Measurements from ENCODE around the gene OSTC.
"Not testable (repeated sequence)": the region's sequence is repeated elsewhere in the genome, so short reads cannot be mapped to it uniquely, and the experiment has no call there.

Gene OSTC

DNA sequence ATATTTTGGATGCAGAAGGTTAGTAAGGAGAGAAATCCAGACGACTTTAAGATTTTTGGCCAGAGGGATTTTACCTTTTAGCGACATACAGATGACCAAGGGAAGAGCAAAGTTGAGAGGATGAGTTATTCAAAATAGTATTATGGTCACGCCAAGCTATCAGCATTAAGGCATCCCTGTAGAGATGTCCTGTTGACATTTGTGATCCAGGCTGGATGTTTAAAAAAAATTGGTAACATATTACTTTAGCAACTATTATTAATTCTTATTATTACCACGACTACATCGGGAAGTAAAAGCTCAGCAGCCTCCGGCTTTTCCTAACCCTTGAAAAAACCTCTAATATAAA, 562 bp upstream of the OSTC start:
- DNase-seq = no peak

DNA sequence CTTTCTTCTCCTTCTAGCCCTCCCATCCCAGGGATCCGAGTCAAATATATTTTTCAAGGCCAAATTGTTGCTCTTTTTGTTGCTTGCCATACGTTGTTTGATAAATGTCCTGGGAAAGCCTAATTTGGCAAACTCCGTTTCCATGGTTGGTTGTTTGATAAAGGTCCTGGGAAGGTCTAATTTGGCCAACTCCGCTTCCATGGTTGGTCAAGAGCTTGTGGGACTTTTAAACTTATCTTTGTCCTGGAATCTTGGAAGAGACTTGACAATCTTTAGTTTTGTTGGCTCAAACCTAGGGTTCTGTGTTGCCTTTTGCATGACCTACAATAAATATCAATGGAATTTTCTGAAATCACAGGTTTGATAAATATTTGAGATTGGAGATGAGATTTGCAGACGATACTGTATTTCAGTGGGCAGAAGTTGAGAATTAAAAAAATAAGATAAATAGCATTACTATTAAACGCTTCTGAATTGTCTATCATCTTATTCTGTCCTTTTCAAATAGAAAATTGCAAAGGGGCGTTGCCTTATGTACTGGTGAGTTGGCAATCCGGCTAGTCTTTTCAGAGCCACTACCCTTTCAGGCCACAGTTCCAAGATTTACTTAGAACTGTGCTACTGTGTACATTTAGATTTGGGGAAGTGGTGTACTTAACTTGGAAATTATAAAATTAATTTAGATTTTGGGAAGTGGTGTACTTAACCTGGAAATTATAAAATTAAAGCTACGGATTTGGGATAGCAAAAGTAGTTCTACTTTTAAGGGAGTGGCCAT, 804 bp downstream of the OSTC start:
- no peak for DNase-seq

DNA sequence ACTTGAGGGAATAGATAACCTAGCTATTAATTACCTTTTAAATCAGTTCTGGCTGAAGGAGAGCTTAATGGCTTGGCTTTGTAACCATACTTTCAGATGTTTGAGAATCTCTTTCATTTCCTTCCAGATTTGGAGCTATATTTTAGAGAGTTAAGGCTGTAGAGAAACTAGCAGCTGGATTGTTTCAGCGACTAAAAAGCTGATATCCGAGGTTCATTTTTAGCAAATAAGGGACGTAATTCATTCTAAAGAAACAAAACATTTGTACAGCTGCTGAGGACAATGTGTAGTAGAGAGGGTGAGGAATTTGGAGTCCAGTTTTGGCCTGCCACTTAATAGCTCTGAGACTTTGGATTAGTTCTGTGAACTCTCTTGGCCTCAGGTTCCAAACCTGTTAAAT, 12.2 kb downstream of the OSTC start:
- no peak for DNase-seq

DNA sequence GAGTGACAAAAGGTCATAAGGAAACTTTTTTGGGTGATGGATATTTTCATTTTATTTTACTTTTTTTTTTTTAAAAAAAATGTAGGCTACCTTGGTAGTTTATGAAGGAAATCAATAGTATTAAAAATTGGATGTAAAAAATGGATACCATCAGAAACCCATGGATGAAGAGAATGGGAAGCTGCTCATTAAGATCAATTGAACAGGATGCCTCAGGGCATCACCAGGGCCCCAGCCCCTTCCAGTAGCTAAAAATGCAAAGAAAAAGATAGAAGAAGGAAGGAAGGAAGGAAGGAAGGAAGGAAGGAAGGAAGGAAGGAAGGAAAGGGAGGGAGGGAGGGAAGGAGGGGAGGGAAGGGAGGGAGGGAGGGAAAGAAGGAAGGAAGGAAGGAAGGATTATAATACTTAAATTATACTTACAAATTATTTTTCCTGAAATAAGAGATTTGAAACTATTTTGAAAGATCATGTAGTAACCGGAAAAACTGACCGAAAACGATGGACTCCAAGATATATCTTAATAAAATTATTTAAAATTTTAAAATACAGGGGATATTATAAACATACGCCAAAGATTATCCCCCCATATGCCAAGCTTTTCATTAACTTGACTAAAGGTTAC, 24.1 kb downstream of the OSTC start:
- no peak for DNase-seq

DNA sequence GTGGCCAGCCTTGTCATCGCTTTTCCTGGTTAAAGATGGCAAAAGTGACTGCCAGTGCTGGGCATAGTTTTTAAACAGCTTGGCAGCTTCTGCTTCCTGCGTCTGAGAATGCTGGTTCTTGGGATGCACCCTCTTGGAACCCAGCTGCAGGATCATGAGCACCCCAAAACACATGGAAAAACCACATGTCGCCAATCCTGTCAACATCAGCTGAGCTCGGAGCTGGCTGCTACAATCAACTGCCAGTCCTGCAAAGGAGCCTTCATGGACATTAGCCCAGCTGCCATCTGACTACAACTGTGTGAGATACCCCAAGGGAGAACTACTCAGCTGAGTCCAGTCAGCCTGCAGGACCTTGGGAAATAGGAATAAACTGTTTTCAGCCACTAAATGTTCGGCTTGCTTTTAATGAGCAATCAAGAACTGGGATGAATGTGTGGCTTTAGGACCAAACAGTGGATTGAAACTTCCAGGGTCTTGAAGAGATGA, 31.0 kb downstream of the OSTC start:
- no peak for DNase-seq

DNA sequence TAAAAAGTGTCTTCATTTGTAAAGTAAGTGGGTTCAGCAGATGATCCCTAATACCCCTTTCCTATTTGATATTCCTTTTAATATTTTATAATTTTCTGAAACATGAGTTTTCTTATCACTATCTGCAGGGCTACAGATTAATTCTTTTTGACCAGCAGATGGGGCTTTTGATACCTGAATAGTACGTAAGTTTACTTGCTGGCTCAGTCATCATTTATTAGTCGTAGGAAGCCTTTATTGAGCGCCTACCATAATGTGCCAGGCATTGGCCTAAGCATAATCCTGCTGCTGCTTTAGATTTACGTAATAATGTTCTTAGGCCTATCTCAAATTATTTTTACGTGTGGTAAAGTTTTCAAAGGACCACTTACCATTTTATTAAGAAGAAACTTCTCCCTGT, 33.1 kb downstream of the OSTC start:
- DNase-seq = no peak

DNA sequence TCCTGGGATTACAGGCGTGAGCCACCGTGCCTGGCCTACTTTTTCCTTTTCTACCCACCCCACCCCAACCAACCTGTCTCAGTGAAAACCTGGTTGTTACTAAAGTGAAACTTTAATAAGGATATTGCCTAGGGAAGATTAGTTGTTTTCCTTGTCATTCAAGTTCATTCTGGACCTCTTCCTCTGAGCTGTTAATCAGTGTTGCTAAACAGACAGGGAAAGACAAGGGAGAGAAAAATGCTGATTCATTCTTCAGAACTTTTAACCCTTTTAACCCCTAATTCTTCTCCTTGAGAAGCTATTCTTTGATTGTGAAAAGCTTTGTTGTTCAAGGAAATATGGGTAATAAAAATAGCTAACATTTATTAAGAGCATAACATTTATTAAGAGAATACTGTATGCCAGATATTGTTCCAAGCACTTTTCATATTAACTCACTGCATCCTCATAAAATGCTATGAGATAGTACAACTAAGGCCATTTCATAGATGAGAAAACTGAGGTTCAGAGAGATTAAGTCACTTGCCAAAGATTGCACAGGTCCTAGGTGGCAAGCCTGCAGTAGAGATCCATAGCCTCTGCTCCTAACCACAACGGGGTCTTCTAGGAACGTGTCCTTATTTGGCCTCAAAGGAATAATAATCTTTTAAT, 34.8 kb downstream of the OSTC start:
- no peak for DNase-seq

DNA sequence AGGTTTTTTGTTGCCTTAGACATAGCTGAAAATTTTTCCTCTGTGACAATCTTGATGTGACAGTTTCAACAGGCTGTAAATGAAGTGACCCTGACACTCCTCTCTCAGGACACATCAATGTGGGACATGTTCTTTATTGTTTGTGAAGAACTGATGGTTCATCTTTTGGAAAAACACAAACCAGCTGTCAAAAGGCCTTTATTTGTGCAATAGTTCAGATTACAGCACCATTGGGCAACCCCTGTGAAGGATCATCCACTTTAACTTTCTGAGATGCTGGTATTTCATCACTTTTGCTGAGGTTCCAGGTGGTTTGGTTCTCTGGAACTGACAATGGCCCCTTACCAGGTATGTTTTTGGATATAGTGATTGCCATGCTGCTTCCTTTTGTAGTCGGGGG, 40.3 kb downstream of the OSTC start:
- no peak for DNase-seq

DNA sequence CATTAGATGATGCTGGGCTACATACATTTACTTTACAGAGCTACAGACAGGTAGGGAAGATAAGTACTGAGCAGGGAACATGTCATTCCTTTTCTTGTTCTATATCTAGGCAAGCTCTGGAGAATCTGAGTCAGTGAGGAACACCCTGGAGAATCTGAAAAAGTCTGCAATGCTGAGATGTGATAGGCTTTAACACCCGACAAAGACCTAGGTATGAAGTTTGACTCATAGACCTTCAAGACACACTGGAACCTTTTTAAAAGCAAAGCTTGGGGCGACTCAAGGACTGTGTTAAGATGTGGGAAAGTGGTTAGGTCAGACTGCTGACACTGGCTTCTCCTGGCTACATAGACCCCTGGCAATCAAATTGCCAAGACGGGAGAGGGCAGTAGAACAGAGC, 42.8 kb downstream of the OSTC start:
- no peak for DNase-seq

DNA sequence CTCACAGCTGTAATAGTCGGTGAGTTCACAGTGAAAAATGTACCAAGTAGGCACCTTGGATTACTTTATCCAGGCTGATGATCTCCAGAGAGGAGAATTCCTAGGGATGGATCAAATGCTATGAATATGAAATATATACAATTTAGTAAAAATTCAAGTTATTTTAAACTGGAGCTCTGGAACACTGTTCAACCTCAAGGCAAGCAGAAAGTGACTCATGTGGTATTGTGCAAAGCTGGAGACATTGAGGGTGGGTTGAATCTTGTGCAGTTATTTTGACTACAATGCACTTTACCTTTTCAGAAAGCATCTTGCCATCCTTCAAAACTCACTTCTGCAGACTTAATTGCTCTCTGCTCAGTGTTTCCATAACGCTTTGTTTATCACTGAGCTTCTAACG, 43.4 kb downstream of the OSTC start:
- no peak for DNase-seq

DNA sequence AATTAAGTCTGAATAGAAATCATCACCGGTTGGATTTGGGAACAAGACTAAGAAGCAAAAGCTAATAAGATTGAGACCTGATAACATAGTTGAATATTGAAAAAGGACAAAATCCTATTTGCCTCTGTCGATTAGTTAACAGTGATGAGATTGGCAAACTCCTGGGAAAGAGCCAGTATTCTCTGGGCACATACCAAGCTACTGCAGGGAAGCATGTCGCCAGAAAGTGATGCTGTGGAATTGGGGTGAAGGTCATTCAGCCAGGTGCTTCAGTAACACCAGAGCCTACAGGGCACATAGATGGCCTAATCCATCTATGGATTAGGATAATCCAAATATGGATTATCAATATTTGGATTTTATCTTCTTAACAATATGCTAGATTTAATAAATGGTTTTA, 44.0 kb downstream of the OSTC start:
- DNase-seq = no peak

DNA sequence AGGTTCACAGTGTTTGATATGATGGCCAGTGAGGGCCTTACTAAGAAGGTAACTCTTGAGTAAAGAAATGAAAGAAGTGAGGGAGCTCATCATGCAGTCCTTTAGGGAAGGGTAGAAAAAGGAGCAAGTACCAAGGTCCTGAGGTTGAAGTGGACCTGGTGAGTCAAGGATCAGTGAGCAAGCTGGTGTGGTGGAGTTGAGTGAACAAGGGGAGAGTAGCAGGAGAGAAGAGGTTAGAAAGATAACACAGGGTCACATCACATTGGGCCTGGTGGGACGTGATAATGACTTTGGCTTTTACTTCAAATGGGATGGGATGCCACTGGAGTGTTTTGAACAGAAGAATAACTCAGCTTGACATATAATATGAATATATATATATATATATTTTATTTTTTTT, 44.7 kb downstream of the OSTC start:
- DNase-seq = no peak

DNA sequence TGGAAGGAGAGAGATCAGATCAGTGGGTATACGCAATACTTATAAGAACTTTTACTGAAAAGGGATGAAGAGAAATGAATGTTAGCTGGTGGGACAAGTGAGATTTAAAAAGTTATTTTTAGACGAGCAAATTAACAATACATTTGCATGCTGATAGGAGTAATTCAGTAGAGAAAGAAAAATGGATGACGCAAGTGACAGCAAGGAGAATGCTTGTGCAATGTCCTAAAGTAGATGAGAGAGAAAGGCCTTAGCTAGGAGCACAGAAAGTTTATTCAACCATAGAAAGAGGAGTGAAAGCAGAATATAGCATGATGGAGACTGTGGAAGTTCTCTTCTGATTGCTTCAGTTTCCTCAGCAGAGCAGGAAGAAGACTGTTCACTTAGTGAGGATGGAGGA, 45.8 kb downstream of the OSTC start:
- DNase-seq = no peak

DNA sequence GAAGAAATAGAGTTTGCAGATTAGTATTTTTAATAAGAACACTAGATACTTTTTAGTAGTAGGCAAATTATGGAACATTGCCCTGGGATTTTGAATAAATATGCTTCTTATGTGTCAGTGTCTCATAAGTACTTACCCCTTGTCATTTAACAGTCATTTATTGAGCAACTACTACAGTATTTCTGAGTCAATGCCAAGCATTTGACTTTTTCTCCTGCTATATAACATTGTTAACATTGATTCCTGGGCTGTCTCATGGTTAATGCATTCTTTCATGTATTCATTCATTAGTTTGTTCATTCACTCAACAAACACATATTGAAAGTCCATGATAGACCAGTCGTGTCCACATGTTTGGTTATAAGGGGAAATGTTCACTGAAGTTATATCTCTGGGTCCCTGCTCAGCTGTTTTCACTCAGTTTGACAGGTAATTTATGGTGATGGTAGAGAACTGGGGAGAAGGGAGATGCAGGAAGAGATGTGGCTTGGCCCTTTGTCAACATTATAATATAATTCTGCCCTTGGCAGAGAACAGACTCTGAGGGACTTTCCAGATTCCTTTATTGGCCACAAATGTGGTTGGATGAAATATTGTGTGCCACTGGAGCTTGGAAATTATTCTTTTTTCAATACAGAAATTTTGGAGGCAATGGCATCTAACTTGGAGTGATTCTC, 49.8 kb downstream of the OSTC start:
- DNase-seq = no peak

DNA sequence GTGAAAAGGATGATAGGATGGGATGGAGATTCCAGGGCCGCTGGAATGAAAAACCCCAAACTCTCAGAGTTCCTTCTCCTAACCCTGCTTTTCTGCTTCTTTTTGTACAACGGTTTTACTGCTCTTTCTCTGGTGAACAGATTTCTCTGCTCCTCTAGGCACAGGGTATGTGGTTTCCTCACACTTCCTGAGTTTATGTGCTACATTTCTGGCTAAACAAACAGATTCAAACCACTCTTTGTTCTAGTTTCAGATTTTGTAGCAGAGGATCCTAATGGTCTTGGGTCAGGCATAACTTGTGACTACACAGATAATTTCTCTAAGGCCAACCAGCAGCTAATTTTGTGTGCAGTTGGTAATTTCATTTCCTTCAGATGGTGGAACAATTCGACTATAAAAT, 52.6 kb downstream of the OSTC start:
- DNase-seq = no peak

DNA sequence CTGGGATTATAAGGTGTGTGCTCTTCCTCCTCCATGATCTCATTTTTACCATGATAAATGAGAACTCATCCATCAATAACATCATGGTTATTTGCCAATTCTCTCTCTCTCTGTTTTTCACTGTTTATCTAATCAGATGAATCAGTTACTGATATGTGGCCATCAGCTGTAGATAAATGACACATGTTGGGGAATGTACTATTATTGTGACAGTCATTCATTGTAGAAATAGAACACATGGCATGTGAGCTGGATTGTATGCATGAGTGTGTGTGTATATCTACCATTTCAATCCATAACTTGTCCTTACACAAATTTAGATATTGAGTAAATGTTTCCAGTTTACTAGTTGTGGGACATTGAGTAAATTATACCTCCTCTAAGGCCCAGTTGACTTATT, 53.0 kb downstream of the OSTC start:
- DNase-seq = no peak

DNA sequence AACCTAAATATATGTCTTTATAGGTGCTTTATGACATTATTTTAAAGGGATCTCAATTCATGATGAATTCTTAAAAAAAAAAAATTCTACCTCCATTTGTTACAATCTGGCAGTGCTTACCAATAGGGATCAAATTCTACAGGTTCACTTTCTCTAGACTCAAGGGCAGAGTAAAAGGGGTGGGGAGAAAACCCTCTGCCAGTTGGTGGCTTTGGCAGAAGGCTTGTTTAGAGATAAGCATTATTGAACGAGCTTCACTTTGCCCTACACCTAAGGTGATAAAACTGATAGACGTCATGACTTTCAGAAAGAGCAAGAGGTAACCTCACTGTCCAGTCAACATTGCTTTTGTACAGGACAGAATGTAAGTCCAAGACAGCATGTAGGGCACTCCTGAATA, 53.6 kb downstream of the OSTC start:
- DNase-seq = no peak

DNA sequence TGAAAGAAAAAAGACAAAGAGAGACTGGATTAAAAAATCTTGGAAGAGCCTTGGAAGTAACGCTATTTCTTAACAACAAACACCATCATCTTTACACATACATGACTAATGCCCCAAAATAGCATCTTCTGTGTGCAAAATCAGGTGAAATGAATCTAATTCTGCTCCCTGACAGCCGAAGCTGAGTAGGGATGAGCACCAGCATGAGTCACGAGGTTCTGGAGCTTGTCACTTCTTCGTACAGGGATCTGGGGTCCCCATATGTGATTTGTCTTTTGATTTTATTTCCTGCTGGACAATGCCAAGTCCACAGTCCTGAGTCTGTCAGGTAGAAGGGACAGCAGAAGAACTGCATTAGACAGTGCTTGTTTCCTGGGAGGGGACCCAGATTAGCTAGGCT, 55.9 kb downstream of the OSTC start:
- DNase-seq = no peak

DNA sequence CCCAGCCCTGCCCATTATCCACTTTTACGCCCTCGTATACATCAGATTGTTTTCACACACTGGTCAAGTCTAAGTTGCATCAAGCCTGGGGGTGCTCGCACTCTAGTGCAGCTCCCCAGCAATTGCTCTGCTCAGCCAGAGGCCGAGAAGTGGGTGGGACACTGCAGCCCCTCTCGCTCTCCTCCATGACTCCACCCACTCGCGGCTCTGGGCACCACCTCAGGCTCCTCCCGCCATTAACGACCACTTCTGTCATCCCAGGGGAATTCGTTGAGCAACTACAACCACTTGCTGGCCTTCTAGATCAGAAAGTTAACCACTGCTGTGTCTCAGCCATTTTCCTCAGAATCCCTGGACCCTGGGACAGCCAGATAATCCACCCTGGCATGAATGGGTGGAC, 58.8 kb downstream of the OSTC start:
- no peak for DNase-seq

DNA sequence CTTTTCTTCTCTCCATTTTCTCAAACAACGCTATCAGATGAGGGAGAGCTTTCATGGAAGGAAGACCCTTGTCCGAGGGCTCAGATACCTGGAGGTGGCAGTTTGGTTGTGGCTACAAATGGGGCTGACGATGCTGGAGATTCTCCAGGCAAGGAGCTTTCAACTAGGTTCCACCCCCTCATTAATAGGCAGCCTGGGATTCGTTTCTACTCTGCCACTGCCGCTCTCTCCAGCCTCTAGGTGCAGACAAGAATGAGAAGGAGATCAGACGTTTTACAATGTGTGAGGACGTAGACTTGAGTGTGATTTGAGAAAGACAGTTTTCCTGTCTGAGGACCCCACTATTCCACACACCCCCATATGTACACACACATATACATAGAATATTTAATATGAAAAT, 59.3 kb downstream of the OSTC start:
- no peak for DNase-seq

DNA sequence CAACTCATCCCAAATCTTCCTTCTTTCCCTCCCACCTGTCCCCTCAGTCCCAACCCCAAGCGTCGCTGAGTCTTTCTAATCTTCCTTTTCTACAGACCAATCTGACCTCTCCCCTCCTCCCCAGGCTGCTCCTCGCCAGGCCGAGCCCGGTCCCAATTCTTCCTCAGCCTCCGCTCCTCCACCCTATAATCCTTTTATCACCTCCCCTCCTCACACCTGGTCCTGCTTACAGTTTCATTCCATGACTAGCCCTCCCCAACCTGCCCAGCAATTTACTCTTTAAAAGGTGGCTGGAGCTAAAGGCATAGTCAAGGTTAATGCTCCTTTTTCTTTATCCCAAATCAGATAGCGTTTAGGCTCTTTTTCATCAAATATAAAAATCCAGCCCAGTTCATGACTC, 60.2 kb downstream of the OSTC start:
- DNase-seq = not testable (repeated sequence)

DNA sequence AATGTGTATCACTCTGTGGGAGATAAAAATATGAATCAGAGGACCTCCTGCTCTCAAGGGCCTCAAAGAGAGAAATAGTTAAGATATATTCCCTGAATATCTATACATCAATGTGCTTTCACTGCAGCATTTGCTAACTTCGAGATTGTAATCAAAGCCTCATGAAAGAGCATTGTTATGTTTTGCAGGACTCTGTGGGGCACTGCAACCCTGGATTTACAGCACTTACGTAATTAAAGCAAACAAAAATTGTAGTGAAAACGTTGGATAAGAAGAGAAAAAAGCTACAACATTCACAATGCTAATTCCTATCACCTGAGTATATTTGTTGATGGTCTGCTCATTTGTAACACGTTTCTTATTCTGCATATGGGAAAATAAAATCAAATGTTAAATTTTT, 64.5 kb downstream of the OSTC start:
- DNase-seq = no peak

DNA sequence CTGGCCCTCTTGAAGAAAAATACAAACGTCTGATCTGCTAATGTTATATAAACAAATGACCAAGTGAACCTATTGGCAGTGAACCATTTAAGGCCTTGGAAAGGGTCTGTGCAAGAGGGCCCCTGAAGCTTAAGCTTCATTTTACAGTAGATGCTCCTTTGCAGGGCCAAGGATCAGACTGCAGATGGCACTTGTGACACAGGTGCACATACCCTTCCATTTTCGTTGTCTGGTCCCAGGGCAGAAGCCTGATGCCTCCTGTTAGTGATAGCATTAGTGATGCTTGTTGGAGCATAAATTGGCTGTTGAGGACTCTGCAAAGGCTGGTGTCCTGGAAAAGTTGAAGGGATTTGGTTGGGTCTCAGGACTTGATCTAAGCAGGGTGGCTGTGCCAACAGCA, 65.9 kb downstream of the OSTC start:
- no peak for DNase-seq

DNA sequence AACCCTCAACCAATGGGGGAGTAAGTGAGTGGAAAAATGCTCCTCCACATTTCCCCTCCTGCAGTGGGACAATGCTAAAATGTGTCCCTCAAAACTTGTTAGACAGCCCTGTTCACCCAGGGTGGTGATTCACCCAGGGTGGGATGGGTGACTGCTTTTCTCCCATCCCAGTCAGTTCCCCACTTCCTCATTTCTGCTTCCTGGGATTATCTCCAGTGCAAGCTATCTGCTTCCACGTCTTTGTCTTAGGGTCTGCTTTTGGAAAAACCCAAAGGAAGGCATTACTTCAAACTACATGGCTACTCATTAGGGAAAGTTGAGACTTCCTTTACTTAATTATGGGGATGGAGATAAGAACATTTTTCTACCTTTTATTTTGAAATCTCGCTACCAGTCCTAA, 67.0 kb downstream of the OSTC start:
- no peak for DNase-seq

All from activated naive CD4-positive, alpha-beta T cell (primary cell).